Eye (tissue), 1 donor: Measurements from ENCODE around the gene TLK1.

Experiments used
- DNase-seq: peaks from one replicate; pipeline ENCODE4 v3.0.0-alpha.2; 2015

Gene TLK1

DNA sequence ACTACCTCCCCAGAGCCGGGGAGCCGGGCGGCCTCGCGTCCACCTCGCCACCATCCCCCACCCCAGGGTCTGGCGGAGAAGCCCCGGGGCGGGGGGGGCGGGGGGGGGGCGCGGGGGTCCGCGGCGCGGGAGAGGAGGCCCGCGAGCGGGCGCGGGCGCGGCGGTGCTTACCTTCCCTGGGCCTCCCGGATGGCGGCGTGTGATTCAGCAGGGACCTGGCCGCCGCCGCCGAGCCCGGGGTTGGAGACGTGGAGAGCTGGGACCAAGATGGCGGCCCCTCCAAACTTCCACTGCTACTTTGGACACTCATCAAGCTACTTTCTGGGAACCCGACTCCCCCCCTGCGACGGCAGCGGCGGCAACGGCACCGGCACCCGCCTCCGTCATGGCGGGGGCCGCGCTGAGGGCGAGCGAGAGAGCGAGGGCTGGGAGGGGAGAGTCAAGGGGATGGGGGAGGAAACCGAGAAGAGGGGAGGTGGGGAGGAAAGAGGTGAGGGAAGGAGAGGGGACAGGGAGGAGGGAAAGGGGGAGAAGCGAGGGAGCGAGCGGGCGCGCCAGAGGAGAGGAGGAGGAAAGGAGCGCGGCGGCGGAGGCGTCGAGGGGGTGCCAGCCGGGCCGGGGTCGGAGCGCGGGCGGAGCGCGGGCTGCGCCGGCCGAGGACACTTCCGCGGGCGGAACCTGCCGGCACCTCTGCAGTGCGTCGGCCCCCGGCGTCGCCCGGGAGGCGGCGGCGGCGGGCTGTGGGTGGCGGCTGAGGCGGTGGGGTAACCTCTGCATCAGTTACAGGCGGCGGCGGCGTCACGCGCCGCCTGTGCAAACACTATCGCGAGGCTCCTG lies at the start of gene TLK1:
TLK1 (minus strand) TSS at position 775 of the 837 bp plus-strand sequence; CDS start at position 310, 465 bp downstream.
- peak; percentile 91 for DNase-seq

DNA sequence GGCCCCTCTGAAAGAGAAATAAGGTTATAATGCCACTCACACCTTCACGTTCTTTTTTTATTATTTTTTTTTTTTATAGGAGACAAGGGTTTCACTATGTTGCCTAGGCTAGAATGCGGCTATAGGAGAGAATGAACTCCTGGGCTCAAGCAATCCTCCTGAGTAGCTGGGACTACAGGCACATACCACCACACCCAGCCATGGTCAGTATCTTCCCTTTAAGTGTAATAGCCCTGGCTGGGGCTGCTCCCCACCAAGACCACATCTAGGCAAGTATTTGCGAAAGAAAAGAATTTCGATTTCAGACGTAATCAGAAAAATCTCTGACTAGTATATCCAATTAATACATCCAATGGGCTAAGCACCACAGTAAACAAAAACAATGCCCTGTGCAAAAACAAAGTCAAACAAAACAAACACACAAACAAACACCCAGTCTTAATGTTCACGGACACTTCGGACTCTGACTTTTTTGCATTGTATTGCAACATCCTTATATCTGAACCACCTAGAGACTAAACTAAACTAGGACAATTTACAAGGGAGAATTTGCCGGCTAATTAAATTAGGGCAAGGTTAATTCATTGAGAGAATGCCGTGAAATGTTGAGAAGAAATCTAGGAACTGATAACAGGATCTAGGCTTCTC lies 49.6 kb upstream of the TLK1 start:
- DNase-seq, result no peak

DNA sequence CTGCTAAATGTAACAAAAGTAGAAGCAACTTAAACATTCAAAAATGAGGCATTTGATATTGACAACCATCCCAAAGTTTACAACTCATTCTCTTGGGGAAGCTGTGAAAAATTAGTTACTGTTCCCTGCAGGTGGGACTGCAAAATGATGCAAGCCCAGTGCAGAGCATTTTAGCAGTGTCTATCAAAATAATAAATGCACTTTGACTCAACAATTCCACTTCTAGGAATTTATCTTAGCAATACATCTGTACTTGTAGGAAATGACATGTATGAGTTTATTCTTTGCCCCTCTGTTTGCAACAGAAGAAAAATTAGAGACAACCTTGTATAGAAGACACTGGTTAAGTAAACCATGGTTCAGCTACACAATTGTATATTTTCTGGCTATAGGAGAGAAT lies 48.0 kb upstream of the TLK1 start:
- DNase-seq, result no peak

DNA sequence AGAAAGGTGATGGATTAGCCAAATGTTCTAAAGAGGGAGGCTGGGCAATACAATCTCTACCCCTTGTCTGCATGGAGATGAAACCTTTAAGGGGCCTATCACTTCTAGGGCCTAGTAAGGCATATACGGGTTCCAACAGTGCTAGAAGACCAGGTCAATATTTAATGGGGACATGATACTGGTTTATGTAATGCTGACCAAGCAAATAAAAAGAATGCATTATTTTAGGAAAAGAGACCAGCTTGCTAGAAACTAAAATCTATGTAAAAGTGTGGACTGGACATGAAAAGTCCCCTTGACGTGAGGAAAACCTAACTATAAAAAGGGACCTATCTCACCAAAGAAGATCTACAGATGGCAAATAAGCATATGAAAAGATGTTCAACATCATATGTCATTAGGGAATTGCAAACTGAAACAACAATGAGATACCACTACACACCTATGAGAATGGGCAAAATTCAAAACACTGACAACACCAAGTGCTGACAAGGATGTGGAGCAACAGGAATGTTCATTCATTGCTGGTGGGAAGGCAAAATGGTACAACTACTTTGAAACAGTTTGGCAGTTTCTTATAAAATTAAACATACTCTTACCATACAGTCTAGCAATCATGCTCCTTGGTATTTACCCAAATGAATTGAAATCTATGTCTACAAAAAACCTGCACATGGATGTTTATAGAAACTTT lies 45.9 kb upstream of the TLK1 start:
- no peak for DNase-seq

DNA sequence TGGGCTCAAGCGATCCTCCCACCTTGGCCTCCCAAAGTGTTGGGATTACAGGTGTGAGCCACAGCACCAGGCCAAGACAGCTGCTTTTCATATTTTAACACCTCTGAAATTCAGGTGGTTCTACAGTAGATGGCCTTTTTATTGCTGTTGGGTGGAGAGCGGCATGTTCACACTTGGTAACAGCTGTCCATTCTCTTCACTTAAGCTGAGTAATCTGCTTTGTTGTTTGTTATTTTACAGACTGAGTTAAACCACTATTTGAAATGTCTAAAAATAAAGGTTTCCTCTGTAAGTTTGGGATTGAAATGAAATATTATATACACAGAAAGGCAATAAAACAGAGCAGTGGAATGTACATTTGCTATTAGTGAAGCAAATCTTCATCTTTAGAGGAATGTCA lies 44.9 kb upstream of the TLK1 start:
- no peak for DNase-seq

DNA sequence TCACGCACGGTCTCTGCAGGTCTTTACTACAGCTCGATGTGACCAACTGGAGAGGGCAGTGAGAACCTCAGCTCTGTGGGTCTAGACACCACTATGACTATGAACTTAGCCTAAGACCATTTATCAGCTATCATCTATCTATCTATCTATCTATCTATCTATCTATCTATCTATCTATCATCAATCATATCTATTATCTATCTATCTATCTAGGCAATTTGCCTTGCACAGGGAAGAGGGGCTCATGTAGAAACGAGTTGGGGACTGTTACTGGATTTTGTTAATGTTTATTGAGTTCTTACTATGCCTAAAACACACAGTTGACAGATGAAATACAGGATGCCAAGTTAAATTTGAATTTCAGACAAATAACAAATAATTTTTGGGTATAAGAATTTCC lies 41.1 kb upstream of the TLK1 start:
- no peak for DNase-seq

DNA sequence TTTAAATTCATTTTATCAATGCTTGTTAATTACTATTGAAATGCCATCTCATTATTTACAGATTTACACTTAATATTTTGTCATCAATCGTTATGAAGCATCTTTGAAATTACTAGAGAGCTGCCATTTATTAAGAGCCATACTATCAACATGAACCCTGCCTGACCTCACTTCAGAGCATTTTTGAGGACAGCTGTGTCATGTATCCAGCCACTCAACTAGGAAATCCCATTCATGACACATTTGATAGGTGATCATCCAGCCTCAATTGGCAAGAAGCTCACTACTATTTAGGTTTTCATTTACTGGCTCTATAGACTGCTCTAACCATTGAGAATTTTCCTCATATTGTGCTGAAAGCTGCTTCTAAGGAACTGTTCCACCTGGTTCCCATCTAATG lies 40.6 kb upstream of the TLK1 start:
- DNase-seq, result peak; percentile 33

DNA sequence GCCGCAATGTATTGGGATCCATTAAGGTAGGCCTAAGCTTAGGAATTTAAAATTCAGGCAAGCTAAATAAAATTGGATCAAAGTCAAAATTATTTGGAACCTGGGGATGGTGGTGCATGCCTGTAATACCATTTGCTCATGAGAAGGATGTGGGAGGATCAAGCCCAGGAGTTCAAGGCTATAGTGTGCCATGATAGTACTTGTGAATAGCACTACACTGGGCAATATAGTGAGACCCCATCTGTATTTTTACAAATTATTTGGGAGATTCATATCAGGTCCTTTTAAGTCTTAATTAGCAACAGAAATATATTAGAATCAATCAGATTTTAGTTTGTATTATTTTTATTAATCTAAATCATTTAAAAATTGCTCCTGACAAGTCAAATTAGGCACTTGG lies 39.8 kb upstream of the TLK1 start:
- no peak for DNase-seq

DNA sequence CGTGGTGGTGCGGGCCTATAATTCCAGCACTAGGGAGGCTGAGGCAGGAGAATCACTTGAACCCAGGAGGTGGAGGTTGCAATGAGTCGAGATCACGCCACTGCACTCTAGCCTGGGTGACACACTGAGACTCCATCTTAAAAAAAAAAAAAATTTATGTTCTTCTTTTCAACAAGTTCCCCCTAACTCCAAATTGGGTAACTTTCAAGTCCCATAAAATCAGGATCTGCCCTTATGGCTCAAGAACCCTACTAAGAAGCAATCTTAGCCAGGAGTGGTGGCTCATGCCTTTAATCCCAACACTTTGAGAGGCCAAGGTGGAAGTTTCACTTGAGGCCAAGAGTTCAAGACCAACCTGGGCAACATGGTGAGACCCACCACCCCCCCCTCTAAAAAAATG lies 30.3 kb upstream of the TLK1 start:
- no peak for DNase-seq

DNA sequence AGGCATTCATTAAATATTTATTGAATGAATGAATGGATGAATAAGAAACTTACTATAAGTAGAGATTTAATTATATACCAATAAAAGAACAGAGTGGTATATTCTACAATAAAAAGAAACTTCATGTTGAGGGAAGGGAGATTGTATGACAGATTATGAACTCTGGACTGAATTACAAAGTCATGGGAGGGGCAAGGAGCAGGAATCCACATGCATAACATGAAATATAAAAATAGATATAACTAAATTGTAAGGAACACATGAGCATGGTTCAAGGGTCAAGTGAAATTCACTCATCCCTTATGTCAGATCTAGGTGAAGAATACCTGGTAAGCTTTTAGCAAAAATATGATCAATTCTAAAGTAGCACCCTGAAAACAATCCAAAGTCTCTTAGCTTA lies 27.1 kb upstream of the TLK1 start:
- DNase-seq, result no peak

DNA sequence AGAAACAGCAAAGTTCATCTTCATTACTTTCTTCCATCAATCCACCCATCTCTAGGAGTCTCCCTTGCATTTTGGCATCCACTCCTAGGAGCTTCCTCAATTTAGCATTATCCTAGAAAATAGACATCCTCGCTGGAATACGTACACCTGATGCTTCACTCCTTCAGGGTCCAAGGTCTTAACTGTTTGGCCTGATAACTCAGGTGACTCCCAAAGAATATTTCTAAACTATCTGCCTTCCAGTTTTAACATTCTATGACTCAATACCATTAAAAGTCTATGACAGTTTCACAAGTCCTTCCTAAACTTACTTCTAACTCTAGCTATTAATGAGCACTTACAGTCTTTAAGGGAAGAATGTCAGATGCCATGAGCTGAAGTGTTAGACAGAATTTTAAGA lies 26.5 kb upstream of the TLK1 start:
- DNase-seq, result no peak

DNA sequence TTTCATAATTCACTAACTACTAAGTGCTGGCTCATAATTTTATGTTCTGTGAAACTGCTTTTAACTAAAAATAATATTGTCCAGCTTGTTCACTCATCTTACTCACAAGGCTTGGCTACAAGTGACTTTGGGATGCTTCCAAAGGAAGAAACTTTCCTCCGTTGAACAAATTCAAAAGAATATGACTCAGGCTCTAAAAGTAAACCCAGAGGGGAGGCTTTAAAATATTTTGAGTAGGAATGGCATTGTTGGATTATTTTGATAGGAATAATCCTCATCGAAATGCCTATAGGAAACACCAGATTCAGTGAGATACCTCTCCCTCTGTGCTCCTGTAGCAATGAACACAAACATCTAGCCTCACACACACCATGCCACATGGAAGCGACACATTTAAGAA lies 25.2 kb upstream of the TLK1 start:
- DNase-seq, result no peak

DNA sequence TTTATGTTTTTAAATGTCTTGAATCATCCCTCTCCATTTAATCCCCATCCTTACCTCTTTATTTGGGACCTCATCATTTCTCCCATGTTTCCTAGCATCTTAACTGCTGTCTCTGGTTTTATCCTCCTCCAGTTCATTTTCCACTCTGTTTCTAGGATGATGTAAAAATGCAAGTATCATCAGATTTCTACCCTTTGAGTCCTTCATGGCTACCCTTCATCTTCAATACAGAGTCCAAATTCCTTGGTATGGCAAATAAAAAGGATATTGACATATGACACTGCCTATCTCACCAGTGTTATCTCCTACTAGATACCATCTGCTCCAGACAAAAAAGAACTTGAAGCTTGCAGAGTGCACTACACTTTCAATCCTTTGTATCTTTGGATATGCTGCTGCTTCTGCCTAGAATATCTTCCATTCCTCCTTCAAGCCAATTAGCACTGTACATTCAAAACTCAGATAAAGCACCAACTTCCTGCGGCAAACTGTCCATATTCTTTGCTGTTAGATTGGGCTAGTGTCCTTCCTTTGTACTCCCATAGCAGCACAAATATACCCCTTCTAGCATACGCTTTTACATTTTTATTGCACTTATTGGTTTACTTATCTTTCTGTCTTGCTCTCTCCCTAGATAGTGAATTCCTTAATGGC lies 24.6 kb upstream of the TLK1 start:
- DNase-seq, result no peak

DNA sequence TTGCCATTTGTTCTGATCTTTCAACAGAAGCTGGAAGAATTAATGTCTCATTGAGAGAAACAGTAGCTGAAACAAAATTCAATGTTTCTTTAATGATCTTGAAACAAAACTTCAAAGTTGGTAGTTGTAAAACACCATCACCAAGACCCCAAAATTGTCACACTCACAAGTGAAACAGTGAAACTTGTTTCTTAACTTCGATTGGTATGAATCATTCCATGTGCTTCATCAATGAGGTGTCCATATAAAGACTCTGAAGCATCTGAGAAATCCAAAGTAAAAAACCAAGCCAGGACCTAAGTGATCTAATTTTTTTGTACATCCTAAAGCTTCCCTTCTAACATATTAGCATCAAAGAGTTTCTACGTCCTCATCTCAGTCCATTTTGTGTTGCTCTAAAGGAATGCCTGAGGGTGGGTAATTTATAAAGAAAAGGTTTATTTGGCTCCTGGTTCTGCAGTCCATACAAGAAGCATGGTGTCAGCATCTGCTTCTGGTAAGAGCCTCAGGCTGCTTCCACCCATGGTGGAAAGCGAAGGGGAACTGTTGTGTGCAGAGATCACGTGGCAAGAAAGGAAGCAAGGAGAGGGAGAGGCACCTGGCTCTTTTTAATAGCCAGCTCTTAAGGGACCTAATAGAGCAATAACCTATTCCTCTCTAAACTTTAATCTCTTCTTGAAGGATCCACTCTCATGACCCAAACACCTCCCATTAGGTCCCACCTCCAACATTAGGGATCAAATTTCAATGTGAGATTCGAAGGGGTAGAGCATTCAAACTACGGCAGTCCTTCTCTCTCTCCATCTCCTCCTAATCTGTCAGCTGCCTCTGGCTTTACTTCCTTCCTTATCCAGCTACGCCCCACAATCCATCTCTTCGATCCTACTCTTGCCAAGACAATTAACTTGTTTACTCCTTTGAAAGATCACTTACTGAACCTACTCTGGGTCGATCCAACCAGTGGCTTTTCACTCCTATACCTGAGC lies 20.7 kb upstream of the TLK1 start:
- DNase-seq, result no peak

DNA sequence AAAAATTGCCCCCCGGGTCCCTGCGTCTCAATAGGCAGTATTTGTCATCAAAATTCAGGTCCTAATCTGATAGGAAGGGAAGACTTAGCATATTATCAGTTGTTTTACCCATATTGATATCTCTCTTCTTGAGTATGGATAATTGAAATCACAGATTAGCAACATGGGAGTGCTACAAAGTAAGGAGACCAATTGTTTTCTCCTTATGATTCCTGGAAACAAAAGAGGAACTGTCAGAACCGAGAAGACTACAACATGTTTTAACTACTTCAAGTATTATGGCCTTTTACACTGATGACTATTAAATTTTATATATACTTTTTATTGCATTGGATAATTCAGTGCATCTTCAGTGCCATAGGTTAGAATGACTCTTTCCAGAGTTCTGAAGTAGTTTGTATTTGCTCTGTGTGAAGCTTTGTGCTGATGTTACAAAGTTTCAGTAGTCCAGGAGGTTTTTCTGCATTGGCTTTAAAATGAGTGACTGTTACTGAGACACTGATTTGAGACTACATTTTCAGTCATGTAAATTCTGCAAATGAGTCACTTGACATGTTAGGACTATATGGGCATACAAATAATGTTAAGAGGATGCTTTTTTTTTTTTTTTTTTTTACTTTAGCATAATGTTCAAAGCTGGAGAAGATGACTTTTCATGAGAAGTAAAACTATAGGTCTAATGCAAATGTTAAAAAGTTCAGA lies 19.7 kb upstream of the TLK1 start:
- no peak for DNase-seq

DNA sequence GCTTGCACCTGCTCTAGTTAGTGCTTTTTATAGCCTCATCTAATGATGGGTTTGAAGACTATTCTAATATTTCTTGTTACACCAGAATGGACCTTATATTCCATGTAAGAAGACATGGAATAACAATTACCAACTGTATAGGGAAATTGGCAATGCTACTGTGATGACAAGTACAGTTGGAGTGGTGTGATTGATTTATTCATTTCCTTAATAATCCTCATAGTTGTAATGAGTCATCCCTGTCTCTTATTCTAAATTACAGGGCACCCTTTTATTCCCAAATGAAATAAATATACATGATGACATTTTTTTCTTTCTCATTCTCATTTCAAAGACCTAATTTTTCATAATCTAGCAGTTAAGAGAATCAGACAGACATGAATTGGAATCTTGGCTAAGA lies 18.3 kb upstream of the TLK1 start:
- DNase-seq, result no peak

DNA sequence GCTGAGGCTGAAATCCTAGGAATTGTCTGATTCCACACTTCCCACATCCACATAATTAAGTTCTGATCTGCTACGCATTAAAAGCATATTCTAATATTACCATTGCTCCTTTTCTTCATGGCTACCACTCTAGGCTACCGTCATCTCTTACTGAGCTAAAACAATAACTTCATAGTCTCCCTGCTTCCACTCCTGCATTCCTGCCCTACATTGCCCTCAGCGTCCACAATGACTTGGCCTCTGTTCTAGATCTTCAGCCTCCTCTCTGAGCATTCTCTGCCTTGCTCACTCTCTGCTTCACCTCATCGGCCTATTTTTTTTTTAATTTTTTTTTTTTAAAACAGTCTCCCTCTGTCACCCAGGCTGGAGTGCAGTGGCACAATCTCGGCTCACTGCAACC lies 15.8 kb upstream of the TLK1 start:
- no peak for DNase-seq

DNA sequence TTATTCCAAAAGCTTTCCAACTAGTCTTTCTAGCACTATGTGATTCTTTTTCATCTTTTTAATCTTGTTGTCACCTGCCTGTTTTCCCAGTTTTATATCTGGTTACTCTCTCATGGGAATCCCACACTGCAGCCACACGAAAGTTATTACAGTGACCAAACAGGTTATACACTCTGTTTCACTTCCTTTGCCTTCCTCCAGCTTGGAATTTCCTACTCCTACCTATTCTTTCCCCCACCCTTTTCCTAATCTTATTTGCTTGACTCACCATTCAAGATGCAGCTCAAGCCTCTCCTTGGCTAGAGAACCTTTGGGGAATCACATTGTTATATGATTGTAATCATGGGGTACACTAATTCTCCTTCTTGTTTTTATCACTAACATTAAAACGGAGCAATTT lies 13.4 kb upstream of the TLK1 start:
- no peak for DNase-seq

DNA sequence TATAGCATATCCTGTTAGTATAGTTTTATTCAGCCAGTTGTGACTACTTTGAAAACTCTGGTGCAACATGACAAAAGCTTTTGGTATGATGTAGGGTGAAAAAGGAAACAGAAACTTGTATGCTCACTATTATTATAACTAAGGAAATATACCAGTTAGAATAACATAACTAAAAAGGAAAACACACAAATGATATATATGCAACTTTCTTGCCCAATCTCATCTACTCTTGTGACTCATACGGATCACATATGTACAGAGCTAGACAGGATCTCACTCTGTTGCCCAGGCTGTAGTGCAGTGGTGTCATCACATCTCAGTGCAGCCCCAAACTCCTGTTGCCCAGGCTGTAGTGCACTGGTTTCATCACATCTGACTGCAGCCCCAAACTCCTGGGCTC lies 12.4 kb upstream of the TLK1 start:
- no peak for DNase-seq

DNA sequence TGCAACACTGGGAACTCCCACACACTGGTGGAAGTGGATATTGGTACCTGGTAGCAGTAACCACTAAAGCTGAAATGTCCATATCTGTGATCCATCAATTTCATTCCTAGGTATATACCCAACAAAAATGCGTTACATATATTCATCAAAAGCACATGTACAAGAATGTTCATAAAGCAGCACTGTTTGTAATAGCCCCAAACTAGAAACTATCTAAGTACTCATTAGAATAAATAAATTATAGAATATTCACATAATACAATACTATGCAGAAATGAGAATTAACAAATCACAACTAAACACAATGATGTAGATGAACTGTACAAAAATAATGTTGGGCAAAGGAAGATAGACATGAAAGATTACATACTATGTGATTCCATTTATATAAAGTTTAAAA lies 11.1 kb upstream of the TLK1 start:
- DNase-seq, result no peak

DNA sequence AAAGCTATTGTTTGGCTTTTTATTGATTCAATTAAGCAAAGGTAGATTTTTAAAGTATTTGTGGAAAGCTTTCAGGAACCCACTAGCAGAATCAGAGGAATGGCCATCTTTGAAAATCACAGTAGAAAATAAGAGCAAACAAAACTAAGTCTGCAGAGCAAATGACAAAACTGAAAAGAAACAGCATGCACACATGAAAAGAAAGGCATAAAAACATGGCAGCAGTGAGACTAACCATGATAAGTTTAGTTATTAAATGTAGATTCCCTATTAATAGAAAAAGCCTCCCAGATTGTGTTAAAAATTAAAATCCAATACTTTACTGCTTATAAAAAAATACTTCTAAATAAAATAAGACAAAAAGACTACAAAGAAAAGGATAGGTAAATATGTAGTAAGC lies 9.1 kb upstream of the TLK1 start:
- no peak for DNase-seq

DNA sequence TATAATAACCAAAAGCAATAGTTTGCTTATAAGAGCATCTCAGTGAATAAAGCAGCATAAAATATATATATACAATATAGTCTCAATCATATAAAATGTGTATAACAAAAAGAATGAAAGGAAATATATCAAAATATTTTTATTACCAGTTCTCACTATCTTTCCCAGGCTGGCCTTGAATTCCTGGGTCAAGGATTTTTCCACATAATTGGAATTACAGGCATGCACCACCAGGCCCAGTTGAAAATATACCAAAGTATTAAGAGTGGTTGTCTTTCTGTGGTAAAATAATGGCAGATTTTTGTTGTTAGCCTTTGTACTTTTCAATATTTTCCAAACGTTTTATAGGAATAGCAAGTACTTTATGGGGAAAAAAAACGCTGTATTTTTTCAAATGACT lies 8.6 kb upstream of the TLK1 start:
- DNase-seq, result no peak
